Measurements from ENCODE around the gene CENPX.

The CENPX gene

DNA sequence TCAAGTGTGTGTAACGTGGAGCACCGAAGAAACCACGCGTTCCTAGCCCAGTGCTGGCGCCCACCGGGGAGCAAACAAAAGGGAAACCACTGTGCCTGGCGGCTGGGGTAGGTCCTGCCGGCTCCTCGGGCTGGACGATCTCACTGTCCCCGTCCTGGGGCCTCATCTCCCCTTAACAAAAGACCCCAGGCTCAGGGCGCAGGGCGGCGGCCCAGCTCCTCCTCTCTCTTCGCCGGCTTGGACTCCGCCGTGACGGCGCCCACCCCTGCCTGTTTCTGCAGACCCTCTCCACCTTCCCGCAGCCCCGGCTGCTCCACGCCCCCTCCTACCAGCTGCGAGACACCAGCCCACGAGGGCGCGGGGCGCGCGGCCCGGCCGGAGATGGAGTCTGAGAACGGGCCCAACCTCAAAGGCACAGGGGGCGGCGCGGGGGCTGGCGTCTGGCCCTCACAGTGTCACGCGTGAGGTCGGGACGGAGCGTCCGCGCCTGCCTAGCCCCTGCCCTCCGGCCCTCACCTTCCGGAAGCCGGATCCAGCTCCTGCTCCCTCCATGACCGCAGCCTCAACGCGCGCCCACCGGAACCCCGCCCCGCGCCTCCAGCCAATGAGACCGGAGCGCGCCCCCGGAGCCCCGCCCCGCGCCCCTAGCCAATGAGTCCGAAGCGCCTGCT, at the start of gene CENPX:
Gene CENPX, minus strand, starts transcription at position 569 of the 671 bp plus-strand sequence. Its CDS starts 17 bp downstream, at position 552.
- no peak for DNase-seq

DNA sequence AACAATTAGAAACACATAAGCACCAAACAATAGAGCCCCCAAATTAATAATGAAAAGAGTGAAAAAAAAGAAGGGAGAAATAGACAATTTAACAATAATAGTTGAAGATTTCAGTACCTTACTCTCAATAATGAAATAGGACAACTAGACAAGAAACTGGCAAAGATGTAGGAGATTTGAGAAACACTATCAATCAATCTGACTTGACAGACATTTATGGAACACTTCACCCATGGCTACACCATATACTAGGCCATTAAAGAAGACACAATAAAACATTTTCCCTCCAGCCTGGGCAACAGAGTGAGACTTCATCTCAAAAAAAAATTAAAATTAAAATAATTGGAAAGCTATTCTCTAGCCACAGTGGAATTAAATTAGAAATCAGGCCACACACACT, 47.9 kb upstream of the CENPX start:
- DNase-seq: no peak

DNA sequence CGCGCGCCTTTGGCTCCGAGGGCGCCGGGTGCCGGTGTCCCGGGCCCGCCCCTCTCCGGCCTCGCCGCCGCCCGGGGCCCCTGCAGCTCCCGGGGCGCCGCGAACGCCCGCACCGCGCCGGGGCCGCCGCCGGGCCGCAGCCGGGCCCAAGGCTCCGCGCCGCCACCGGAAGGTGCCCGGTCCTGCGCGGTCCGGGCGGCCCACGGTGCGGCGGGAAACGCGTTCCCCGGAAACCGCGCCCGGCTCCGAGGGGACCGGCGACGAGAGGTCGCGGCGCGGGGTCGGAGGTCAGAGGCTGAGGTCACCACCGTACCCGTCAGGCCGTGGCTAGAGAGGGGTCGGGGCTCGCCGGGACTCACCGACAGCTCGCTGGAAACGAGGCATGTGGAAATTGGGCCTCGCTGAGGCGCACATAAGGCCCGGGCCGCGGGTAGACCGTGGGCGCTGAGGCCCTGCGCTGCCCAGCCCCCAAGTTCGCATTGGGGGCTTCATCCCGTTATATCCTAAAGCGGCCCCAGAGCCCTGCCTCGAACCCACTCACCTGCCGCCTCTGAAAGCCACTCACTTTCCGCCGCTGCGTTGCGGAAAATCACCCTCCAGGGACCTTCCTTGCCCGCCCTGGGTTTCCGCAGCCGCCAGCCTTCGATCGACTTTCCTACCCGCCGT, 43.1 kb upstream of the CENPX start, which contains the start of gene DUS1L:
Gene DUS1L, minus strand, starts transcription at position 167 of the 666 bp plus-strand sequence. CDS start 745 bp downstream, outside the sequence.
- peak; percentile 50 for DNase-seq

DNA sequence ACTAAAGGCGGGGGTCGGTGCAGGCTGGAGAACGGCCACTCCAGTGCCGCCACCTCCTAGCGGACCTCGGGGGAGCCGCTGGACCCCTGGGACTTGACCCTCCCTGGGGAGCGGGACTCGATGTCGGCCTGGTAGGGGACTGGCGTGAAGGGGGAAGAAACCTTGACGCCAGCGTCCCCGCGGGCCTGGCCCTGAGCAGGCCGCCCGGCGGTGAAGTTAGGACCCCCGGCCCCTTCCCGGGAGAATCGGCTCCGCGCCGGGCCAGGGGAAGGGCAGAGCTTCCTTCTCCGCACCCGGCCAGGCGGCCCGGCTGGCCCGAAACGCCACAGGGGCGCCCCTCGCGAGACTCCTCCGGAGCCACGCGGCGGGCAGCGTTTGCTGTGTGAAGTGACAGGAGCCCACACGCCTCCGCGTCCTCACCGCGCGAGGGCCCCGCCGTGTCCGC, 42.5 kb upstream of the CENPX start:
- no peak for DNase-seq

DNA sequence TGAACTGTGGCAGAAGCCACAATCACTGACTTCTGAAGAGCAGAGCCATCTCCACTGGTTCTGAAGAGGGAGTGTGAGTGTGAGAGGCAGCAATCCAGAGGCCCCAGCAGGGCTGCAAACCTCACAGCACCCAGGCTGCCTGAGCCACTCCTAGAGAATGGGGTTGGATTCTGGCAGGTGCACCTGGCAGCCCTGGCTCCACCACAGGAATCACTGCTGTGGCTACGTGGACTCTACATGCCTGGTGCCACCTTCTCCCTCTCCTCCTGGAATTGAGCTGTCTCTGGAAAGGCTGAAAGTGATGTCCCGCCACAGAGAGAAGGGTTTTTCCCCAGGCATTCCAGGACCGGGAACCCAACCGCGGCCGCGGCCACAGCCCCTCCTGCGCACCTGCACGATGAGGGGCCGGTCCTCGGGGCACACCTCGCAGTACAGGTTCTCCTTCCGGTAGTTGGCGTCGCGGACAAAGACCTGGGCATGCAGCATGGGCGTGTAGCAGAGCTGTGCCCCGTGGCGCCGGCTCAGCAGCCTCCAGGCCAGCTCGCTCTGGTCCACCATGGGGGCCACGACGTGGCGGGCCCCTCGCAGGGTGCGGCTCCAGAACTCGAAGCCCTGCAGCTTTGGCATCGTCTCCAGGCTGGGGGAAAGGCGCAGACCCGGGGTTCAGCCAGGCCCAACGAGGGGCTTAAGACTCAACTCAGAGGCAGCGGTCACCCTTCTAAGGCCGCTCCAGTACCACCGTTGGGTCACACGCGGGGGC, 41.9 kb upstream of the CENPX start:
- DNase-seq: no peak

DNA sequence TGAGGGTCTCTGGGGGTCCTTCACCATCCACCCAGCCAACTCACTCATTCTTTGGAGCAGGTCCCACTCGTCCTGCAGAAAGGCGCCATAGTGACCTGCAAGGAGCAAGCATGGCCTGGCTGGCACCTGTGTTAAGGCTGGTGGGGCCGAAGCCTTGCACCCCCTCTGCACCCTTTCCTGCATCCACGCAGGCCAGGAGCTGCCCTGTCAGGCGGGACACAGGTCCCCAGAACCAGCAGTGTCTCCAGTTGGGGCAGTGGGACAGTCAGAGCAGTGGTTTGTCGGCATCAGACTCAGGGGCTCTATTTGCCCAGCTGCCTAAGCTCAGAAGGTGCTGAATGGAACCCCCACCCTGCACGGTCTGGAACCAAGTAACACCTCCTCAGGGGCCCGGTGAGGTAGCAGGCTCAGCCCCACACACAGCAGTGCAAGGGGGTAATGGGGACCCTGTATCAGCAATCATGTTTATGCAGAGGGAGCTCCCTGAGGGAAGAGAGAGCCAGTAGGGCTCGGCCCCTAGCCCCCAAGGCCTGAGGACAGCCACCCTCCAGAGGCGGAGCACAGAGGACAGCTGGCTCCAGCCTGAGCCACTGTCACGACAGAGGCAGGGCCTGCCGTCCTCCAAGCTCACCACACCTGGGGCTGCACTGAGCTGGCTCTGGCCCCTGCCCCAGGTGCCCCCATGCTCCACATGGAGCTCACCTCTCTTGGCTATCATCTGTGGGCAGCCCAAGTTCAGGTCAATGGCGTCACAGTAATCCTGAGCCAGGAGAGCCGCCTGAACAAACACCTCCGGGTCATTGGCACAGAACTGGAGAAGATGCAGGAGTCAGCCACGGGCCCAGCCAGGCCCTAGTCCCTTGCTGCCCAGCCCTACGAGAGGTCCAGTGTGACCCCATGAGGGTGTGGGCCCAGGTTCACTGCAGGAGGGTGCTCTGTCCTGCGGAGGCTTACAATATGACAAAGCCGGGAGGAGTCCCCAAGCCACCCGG, 41.0 kb upstream of the CENPX start:
- no peak for DNase-seq

DNA sequence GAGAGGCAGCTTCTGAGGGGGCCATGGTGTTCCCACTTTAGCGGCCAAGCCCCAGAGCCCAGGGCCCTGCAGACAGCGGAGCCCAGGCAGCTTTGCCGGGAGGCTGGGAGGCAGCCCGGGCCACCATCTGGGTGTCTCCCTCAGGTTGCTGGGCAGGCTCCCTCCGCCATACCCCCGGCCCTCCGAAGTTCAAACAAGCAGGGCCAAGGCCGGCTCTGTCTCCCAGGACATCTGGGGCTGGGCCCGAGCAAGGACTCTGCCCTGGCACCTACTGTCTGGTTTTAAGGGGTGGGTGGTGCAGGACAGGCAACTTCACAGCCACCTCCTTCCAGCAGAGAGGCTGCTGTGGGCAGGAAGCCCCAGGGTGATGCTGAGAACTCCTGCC, 40.3 kb upstream of the CENPX start:
- DNase-seq: no peak

DNA sequence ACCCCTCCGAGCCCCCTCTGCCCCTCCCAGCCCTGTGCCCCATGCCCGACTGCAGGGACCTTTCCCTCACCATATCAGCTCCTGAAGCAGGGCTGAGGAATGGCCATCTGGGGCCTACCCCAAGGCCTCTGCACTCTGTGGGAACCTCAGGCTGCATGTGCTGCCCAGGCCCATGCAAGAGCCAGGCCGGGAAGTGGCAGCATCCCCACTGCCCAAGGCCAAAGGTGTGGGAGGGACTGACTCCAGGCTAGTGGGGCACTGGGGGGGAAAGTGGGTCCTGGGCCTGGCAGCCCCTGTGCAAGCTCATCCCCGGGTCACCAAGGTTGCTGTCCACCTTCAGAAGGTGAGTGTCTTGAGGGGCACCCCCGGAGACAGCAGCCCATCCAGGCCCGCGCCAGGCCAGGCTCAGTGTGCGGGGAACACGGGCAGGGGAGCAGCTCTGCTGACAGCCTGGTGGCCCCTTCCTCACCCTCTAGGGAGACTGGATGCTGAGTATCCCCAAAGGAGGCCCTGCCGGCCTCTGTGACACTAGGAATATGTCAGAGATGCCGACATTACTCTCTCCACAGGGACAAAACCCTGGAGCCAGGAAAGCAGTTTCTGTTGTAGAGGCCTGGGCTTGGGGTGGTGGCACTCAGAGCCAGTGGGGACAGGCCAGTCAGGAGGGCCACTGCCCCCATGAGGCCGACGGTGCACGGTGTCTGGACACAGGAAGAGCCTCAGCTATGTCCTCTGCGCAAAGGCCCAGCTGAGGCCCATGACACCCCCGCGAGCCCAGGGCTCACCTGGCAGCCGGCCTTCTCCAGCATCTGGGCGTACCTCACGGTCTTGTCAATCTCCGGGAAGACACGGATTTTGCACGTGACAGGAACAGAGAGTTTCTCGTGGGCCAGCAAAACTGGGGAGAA, 39.7 kb upstream of the CENPX start:
- DNase-seq: no peak

DNA sequence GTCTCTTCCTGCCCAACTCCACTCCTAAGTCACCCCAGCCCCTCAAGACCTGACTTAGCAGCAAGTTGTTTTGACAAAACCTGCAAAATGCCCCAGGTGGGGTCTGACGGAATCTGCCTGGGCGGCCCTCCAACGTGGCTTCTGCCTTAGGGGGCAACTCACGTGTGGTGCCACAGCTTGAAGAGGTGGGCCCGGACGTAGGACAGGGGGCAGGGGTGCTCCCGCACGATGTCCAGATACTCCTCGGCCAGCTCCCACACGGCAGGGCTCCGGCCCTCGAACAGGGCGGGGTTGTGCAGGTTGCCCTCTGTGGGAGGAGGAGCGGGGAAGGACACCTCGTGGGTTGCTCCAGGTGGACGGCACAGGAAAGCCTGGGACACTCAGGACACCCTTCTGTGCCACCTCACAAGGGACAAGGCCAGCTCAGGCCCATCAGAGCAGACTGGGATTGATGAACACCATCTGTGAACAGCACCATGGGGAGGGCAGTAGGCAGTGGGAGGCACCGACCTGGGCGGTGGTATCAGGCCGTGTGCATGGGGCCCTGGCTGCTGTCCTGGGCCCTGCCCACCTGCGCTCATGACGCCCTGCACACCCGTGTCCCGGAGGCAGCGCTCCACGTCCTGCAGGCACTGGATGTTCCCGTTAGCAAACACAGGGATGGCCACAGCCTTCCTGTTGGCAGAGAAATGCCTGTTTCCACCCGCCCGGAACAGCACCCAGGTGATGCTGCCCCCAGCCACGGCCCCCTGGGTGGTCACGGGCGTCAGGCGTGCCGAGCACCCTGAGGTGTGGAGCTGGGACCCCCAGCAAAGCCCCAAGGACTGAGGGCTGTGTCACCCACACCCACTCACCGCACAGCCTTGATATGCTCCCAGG, 38.6 kb upstream of the CENPX start:
- no peak for DNase-seq

DNA sequence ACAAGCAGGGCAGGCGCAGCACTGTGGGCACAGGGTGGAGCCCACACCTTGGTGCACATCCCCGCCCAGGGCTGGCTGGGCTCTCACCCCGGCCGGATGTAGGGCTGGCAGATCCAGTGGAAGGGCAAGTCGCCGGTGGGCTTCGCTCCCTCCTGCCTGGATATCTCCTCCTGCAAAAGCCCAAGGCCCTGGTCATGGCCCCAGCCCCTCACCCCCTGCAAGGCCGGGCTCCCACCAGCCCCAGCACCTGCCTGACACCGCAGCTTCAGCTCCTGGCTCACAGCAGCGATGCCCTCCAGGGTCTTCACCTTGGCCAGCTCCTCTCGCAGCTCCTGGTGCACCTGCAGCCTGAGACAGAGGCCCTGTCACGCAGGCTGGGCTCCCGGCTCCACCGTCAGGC, 37.9 kb upstream of the CENPX start:
- no peak for DNase-seq

DNA sequence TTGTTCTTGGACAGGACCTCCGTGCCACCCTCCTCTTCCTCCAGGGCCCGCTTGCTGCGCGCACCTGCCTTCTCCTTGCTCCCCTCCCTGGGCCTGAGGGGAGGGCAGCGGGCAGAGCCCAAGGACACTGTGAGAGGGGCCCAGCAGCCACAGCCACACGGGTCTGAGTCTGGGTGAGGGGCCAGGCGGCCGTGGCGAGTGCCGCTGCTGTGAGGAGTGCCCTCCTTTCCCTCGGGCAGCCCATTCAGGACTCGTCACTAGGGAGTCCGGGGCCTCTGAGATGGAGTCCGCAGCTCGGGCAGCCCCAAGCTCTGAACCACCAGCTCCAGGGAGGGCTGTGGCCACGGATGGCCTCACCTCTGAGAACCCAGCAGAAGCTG, 37.3 kb upstream of the CENPX start:
- DNase-seq: no peak

DNA sequence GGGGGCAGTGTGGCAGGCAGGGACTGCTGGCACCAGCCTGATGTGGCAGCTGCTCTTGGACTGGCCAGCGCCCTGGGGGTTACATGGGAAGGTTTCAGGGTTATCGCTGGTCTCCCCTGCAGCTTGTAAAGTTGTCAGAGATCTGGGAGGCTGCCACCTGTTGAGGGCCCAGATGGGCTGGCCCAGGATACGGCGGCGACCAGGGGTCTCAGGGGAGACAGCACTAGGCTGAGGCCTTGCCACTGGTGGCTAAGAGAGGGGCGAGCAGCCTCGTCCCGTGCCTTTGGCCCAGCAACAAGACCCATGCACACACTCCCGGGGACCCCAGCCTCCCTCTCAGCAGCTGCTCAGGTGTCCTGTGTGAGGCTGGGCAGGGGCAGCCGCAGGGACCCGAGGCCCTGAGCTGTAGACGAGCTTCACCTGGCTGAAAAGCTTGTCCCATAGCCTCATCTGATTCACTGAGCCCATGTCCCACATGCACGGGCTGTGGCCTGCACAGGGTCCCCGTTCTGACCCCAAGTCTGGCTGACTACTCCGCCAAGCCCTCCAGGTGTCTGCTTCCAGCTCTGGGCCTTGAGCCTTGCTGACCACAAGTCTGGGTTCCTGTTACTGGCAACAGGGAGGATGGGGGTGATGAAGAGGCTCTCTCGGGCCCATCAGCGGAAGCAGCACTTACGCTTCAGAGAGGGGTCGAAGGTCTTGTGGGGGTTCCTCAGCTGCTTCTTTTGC, 36.8 kb upstream of the CENPX start:
- DNase-seq: no peak

DNA sequence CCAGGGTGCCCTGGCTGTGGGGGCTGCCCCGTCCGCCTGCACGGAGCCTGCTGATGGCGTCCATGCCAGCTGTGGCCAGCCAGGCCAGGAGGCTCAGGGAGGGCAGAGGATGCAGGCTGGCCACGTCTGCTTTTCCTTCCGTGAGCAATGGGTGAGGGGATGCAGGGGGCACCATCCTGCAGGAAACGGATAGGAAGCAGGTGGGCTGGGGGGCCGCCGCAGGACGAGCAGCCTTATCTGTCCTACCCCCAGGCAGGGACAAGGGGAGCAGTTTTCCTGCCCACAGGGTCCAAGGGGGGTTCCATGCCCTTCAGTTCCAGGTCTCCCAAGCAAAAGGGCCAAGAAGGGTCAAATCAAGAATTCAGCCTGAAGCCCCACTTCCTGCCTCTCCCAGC, 36.2 kb upstream of the CENPX start:
- DNase-seq: no peak

DNA sequence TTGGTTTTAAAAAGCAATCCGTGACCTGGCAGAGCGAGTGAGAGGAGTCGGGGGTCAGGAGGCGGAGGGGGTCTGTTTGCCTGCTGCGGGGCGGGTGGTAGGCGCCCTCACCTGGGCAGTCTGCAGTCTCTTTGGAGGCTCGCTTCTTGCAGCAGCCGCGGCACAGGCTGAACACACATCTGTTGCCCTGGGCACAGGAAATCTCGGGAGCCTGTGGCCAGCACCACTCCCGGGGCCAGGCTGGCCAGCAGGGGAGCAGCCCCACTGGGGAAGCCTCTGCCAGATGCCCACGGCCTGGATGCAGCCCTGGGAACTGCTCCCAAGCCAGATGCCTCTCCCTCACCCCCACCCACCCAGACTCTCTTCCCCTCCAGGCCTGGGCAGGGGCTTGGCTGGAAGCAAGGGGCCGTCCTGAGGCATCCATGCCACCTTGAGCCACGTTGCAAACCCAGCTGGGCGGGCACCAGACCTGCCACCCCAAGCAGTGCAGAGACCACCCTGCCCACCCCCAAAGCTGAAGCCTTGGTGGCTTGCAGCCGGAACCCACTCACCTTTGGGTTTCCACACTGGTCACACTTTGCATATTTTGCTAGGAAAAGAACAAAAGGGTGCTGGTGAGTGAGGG, 35.7 kb upstream of the CENPX start:
- no peak for DNase-seq

DNA sequence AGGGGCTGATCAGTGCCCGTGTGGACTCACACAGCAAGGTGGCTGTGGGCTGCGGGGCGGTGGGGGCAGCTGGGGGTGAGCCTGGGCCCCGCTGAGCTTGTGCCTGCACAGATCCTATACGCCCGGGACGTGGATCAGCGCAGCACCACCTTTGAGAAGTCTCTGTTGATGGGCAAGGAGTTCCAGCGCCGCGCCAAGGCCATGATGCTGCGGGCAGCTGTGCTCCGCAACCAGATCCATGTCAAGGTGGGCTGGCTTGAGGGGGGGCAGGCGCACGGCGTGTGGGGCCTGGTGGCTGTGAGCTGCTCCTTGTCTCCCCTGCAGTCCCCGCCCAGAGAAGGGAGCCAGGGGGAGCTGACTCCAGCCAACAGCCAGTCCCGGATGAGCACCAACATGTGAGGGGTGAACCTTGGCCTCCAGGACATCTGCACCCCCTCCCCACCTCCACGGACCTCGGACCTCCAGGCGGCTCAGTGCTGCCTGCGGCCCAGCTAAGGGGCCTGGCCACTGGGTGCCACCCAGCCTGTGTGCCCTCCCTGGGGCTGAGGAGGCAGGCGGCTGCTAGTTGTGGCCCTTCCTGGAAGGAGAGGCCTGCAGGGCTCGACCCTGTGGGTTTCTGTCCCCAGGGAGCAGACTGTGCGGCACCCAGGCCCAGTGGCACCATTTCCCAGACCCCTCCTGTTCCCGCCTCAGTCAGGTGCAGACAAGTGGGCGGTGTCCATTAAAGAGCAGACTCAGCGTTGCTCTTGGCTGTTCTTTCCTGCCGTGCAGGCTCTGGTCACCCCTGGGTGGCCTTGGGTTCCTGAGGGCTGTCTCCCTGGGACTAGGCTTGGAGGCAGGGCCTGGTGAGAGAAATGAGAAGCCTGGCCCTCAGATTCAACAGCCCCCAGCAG, 34.3 kb upstream of the CENPX start:
- no peak for DNase-seq

DNA sequence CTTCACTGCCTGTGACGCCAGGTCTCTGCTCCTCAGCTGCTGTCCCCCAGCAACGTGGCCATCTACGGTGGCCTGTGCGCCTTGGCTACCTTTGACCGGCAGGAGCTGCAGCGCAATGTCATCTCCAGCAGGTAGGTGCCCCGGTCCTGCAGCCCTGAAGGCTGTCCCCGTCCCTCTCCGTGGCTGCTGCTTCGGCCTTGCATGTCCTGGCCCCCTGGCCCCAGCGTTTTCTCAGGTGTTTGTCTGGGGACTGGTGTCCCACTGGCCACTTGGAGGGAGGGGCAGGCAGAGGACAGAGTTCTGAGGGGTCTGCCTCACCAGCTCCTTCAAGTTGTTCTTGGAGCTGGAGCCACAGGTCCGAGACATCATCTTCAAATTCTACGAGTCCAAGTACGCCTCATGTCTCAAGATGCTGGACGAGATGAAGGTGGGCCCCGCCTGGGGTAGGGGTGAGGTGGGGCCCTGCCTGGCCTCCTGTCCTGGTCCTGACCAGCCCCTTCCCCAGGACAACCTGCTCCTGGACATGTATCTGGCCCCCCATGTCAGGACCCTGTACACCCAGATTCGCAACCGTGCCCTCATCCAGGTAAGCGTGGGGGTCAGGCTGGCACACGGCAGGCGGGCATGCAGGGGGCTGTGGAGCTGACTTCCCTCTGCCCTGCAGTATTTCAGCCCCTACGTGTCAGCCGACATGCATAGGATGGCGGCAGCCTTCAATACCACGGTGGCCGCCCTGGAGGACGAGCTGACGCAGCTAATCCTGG, 33.5 kb upstream of the CENPX start:
- no peak for DNase-seq

Data from GDM1 (cell line).